ENCODE data around the gene MCC.

MCC gene

GRCh38 chr5:113063927-113064326, 424.3 kb downstream of the MCC start:
- Histone ChIP-seq H3K27ac (ENCODE audit: low read depth, low read length) (no peak overlapping the region), H3K36me3 (ENCODE audit: control insufficient read depth in 1 of 2, insufficient read depth in 2 of 2, low read length in 2 of 2) (no peaks in the 10 kb centered on the region), H3K4me3 (ENCODE audit: low read depth in 1 of 2, low read length in 2 of 2) (no peak overlapping the region), H3K9me3 (ENCODE audit: control insufficient read depth in 1 of 2, low read length in 2 of 2) (no peaks in the 10 kb centered on the region), H3K27me3 (ENCODE audit: control insufficient read depth in 1 of 2, insufficient read depth in 2 of 2, low read length in 2 of 2) (no peaks in the 10 kb centered on the region), H3K9ac (ENCODE audit: low read depth in 1 of 2, low read length in 2 of 2) (no peak overlapping the region), H3K4me1 (ENCODE audit: control insufficient read depth in 1 of 2, insufficient read depth in 2 of 2, low read length in 2 of 2) (no peaks in the 10 kb centered on the region)

GRCh38 chr5:113062869-113063508, 425.3 kb downstream of the MCC start:
- H3K27me3 ChIP-seq (ENCODE audit: control insufficient read depth in 1 of 2, insufficient read depth in 2 of 2, low read length in 2 of 2), result no peaks in the 10 kb centered on the region
- H3K36me3 ChIP-seq (ENCODE audit: control insufficient read depth in 1 of 2, insufficient read depth in 2 of 2, low read length in 2 of 2), result no peaks in the 10 kb centered on the region
- H3K4me3 ChIP-seq (ENCODE audit: low read depth in 1 of 2, low read length in 2 of 2), result no peak overlapping the region
- no peak overlapping the region for H3K9ac ChIP-seq (ENCODE audit: low read depth in 1 of 2, low read length in 2 of 2)
- no peak overlapping the region for H3K27ac ChIP-seq (ENCODE audit: low read depth, low read length)
- H3K9me3 ChIP-seq (ENCODE audit: control insufficient read depth in 1 of 2, low read length in 2 of 2), result no peaks in the 10 kb centered on the region
- no peaks in the 10 kb centered on the region for H3K4me1 ChIP-seq (ENCODE audit: control insufficient read depth in 1 of 2, insufficient read depth in 2 of 2, low read length in 2 of 2)

GRCh38 chr5:113061846-113062780, 426.1 kb downstream of the MCC start:
- Histone ChIP-seq H3K27me3 (ENCODE audit: control insufficient read depth in 1 of 2, insufficient read depth in 2 of 2, low read length in 2 of 2) (no peaks in the 10 kb centered on the region), H3K9ac (ENCODE audit: low read depth in 1 of 2, low read length in 2 of 2) (no peak overlapping the region), H3K4me3 (ENCODE audit: low read depth in 1 of 2, low read length in 2 of 2) (no peak overlapping the region), H3K36me3 (ENCODE audit: control insufficient read depth in 1 of 2, insufficient read depth in 2 of 2, low read length in 2 of 2) (no peaks in the 10 kb centered on the region), H3K9me3 (ENCODE audit: control insufficient read depth in 1 of 2, low read length in 2 of 2) (no peaks in the 10 kb centered on the region), H3K4me1 (ENCODE audit: control insufficient read depth in 1 of 2, insufficient read depth in 2 of 2, low read length in 2 of 2) (no peaks in the 10 kb centered on the region), H3K27ac (ENCODE audit: low read depth, low read length) (no peak overlapping the region)

- Histone ChIP-seq H3K4me3 (ENCODE audit: low read depth in 1 of 2, low read length in 2 of 2) (no peak overlapping the region), H3K27ac (ENCODE audit: low read depth, low read length) (no peak overlapping the region), H3K9me3 (ENCODE audit: control insufficient read depth in 1 of 2, low read length in 2 of 2) (no peaks in the 10 kb centered on the region), H3K4me1 (ENCODE audit: control insufficient read depth in 1 of 2, insufficient read depth in 2 of 2, low read length in 2 of 2) (no peaks in the 10 kb centered on the region), H3K27me3 (ENCODE audit: control insufficient read depth in 1 of 2, insufficient read depth in 2 of 2, low read length in 2 of 2) (no peaks in the 10 kb centered on the region), H3K9ac (ENCODE audit: low read depth in 1 of 2, low read length in 2 of 2) (no peak overlapping the region), H3K36me3 (ENCODE audit: control insufficient read depth in 1 of 2, insufficient read depth in 2 of 2, low read length in 2 of 2) (no peaks in the 10 kb centered on the region)
These were observed 427.7 kb downstream of the MCC start for GRCh38 chr5:113060408-113061025.

- Histone ChIP-seq H3K4me3 (ENCODE audit: low read depth in 1 of 2, low read length in 2 of 2) (no peak overlapping the region), H3K4me1 (ENCODE audit: control insufficient read depth in 1 of 2, insufficient read depth in 2 of 2, low read length in 2 of 2) (no peaks in the 10 kb centered on the region), H3K9me3 (ENCODE audit: control insufficient read depth in 1 of 2, low read length in 2 of 2) (no peaks in the 10 kb centered on the region), H3K27ac (ENCODE audit: low read depth, low read length) (no peak overlapping the region), H3K9ac (ENCODE audit: low read depth in 1 of 2, low read length in 2 of 2) (no peak overlapping the region), H3K27me3 (ENCODE audit: control insufficient read depth in 1 of 2, insufficient read depth in 2 of 2, low read length in 2 of 2) (no peaks in the 10 kb centered on the region), H3K36me3 (ENCODE audit: control insufficient read depth in 1 of 2, insufficient read depth in 2 of 2, low read length in 2 of 2) (no peaks in the 10 kb centered on the region)
These were observed 428.8 kb downstream of the MCC start for GRCh38 chr5:113059232-113060040.

- H3K9ac ChIP-seq (ENCODE audit: low read depth in 1 of 2, low read length in 2 of 2), result no peak overlapping the region
- no peaks in the 10 kb centered on the region for H3K9me3 ChIP-seq (ENCODE audit: control insufficient read depth in 1 of 2, low read length in 2 of 2)
- no peak overlapping the region for H3K4me3 ChIP-seq (ENCODE audit: low read depth in 1 of 2, low read length in 2 of 2)
- no peak overlapping the region for H3K27ac ChIP-seq (ENCODE audit: low read depth, low read length)
- H3K27me3 ChIP-seq (ENCODE audit: control insufficient read depth in 1 of 2, insufficient read depth in 2 of 2, low read length in 2 of 2), result no peaks in the 10 kb centered on the region
- no peaks in the 10 kb centered on the region for H3K36me3 ChIP-seq (ENCODE audit: control insufficient read depth in 1 of 2, insufficient read depth in 2 of 2, low read length in 2 of 2)
- no peaks in the 10 kb centered on the region for H3K4me1 ChIP-seq (ENCODE audit: control insufficient read depth in 1 of 2, insufficient read depth in 2 of 2, low read length in 2 of 2)
These were observed 429.5 kb downstream of the MCC start for GRCh38 chr5:113058706-113059226.

GRCh38 chr5:113058269-113058668, 430.0 kb downstream of the MCC start:
- H3K4me3 ChIP-seq (ENCODE audit: low read depth in 1 of 2, low read length in 2 of 2), result no peak overlapping the region
- H3K9me3 ChIP-seq (ENCODE audit: control insufficient read depth in 1 of 2, low read length in 2 of 2), result no peaks in the 10 kb centered on the region
- no peaks in the 10 kb centered on the region for H3K4me1 ChIP-seq (ENCODE audit: control insufficient read depth in 1 of 2, insufficient read depth in 2 of 2, low read length in 2 of 2)
- H3K36me3 ChIP-seq (ENCODE audit: control insufficient read depth in 1 of 2, insufficient read depth in 2 of 2, low read length in 2 of 2), result no peaks in the 10 kb centered on the region
- no peak overlapping the region for H3K9ac ChIP-seq (ENCODE audit: low read depth in 1 of 2, low read length in 2 of 2)
- no peak overlapping the region for H3K27ac ChIP-seq (ENCODE audit: low read depth, low read length)
- H3K27me3 ChIP-seq (ENCODE audit: control insufficient read depth in 1 of 2, insufficient read depth in 2 of 2, low read length in 2 of 2), result no peaks in the 10 kb centered on the region

GRCh38 chr5:113057557-113057984, 430.7 kb downstream of the MCC start:
- H3K27me3 ChIP-seq (ENCODE audit: control insufficient read depth in 1 of 2, insufficient read depth in 2 of 2, low read length in 2 of 2), result no peaks in the 10 kb centered on the region
- H3K27ac ChIP-seq (ENCODE audit: low read depth, low read length), result no peak overlapping the region
- peaks cover 0 to 2% of the 10 kb centered on the region in 2 donors for H3K36me3 ChIP-seq (ENCODE audit: control insufficient read depth in 1 of 2, insufficient read depth in 2 of 2, low read length in 2 of 2)
- H3K9me3 ChIP-seq (ENCODE audit: control insufficient read depth in 1 of 2, low read length in 2 of 2), result no peaks in the 10 kb centered on the region
- H3K4me3 ChIP-seq (ENCODE audit: low read depth in 1 of 2, low read length in 2 of 2), result no peak overlapping the region
- no peaks in the 10 kb centered on the region for H3K4me1 ChIP-seq (ENCODE audit: control insufficient read depth in 1 of 2, insufficient read depth in 2 of 2, low read length in 2 of 2)
- H3K9ac ChIP-seq (ENCODE audit: low read depth in 1 of 2, low read length in 2 of 2), result no peak overlapping the region

GRCh38 chr5:113056988-113057387, 431.3 kb downstream of the MCC start:
- Histone ChIP-seq H3K4me3 (ENCODE audit: low read depth in 1 of 2, low read length in 2 of 2) (no peak overlapping the region), H3K9ac (ENCODE audit: low read depth in 1 of 2, low read length in 2 of 2) (no peak overlapping the region), H3K27ac (ENCODE audit: low read depth, low read length) (no peak overlapping the region), H3K27me3 (ENCODE audit: control insufficient read depth in 1 of 2, insufficient read depth in 2 of 2, low read length in 2 of 2) (no peaks in the 10 kb centered on the region), H3K4me1 (ENCODE audit: control insufficient read depth in 1 of 2, insufficient read depth in 2 of 2, low read length in 2 of 2) (no peaks in the 10 kb centered on the region), H3K36me3 (ENCODE audit: control insufficient read depth in 1 of 2, insufficient read depth in 2 of 2, low read length in 2 of 2) (peaks cover 0 to 2% of the 10 kb centered on the region in 2 donors), H3K9me3 (ENCODE audit: control insufficient read depth in 1 of 2, low read length in 2 of 2) (no peaks in the 10 kb centered on the region)

Data from duodenal mucosa (tissue), 2 donors.